Measurements from ENCODE around the gene ENTPD6. TPM values are rescaled to one million over a fixed set of nuclear protein-coding genes. Genes with fewer than 3 reads are reported as not detected.

ENTPD6 gene
- total RNA-seq, 3 donors from 2014 or later (not counting 1 experiment from before 2014, with no cell fraction given), result 36.4 to 43.1 (median 41.4) TPM

DNA sequence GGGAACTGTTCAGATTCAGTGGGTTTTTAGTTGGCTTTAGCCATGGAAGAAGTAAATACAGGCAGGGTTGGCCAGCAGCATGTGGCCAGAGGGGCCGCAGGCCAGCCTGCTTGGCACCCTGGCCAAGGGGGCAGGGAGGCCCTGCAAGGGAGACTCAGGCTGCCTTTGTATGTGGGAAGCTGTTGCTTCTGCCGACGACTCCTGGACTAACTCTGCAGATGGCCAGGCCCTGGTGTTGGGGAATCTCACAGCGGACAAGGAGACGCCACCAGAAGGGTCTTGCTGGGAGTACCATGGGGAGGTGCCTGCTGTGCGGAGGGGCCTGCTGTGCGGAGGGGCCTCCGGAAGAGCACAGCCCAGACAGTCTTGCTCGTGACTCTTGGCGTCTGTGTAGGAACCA lies 77.5 kb downstream of the ENTPD6 start:
- no peaks in the 10 kb centered on the region for H3K9me3 Mint-ChIP-seq
- H3K36me3 Mint-ChIP-seq, result no peaks in the 10 kb centered on the region
- Histone ChIP-seq H3K4me3 (ENCODE audit: low read length) (no peak overlapping the region), H3K9me3 (ENCODE audit: control insufficient read depth, insufficient read depth, low read length) (no peaks in the 10 kb centered on the region), H3K4me1 (ENCODE audit: control insufficient read depth, insufficient read depth, low read length) (no peaks in the 10 kb centered on the region), H3K36me3 (ENCODE audit: control insufficient read depth, insufficient read depth, low read length) (peaks cover 61% of the 10 kb centered on the region), H3K27ac (ENCODE audit: low read length) (no peak overlapping the region), H3K27me3 (ENCODE audit: control insufficient read depth, insufficient read depth, low read length) (no peaks in the 10 kb centered on the region)
- H3K4me1 Mint-ChIP-seq, result peaks cover 0 to 6% of the 10 kb centered on the region in 2 donors
- no peaks in the 10 kb centered on the region for H3K27me3 Mint-ChIP-seq (ENCODE audit: low read depth in 2 of 2)
- TF ChIP-seq, protein P1, sequence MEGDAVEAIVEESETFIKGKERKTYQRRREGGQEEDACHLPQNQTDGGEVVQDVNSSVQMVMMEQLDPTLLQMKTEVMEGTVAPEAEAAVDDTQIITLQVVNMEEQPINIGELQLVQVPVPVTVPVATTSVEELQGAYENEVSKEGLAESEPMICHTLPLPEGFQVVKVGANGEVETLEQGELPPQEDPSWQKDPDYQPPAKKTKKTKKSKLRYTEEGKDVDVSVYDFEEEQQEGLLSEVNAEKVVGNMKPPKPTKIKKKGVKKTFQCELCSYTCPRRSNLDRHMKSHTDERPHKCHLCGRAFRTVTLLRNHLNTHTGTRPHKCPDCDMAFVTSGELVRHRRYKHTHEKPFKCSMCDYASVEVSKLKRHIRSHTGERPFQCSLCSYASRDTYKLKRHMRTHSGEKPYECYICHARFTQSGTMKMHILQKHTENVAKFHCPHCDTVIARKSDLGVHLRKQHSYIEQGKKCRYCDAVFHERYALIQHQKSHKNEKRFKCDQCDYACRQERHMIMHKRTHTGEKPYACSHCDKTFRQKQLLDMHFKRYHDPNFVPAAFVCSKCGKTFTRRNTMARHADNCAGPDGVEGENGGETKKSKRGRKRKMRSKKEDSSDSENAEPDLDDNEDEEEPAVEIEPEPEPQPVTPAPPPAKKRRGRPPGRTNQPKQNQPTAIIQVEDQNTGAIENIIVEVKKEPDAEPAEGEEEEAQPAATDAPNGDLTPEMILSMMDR (IDR thresholded peaks at IDR 0.05), result no peak
- H3K4me3 Mint-ChIP-seq, result no peak overlapping the region
- DNase-seq (peak in 1 of 2 donors; percentile 7), ATAC-seq (no peak)
- intact Hi-C loops (cut with micrococcal nuclease), result no loop called here
- no peak overlapping the region for H3K27ac Mint-ChIP-seq
- WGBS (ENCODE audit: insufficient coverage), result 96% methylated on average over 10 of the region's 10 CpGs

DNA sequence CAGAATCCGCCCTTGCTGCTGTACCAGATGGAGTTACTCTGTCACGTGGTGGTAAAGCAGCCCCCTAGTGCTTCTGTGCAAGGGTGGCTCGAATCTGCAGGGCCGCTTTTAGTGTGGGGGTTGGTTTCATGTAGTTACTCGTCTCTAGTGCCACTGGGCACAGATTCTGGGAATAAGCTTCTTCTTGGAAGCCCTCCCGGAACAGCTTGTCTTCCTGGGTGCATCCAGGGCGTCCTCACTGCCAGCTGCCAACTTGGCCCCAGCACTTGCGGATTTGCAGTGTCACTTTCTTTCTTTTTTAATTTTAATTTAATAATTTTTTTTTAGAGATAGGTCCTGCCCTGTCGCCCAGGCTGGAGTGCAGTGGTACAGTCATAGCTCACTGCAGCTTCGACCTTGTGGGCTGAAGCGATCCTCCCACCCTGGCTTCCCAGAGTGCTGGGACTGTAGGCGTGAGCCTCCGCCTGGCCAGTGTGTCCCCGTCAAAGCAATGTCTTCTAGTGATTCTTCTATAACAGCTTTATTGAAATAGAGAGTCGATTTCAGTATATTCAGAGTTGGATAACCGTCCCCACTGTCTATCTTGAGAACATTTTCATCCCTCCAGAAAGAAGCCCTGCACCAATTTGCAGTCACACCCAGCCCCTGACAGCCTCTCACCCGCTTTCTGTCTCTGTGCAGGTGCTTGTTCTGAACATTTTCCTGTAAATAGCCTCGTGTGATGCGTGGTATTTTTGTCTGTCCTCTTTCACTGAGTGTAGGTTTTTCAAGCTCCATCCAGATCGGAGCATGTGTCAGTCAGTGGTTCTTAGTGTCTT lies 78.2 kb downstream of the ENTPD6 start:
- Mint-ChIP-seq H3K4me3 (no peak overlapping the region), H3K4me1 (peaks cover 0 to 6% of the 10 kb centered on the region in 2 donors), H3K9me3 (no peaks in the 10 kb centered on the region), H3K27ac (no peak overlapping the region), H3K36me3 (no peaks in the 10 kb centered on the region), H3K27me3 (ENCODE audit: low read depth in 2 of 2) (no peaks in the 10 kb centered on the region)
- DNase-seq, result no peak
- no peak for ATAC-seq
- H3K27ac ChIP-seq (ENCODE audit: low read length), result no peak overlapping the region
- WGBS (ENCODE audit: insufficient coverage), result 96% methylated on average over 20 of the region's 20 CpGs
- H3K36me3 ChIP-seq (ENCODE audit: control insufficient read depth, insufficient read depth, low read length), result peaks cover 66% of the 10 kb centered on the region
- H3K4me1 ChIP-seq (ENCODE audit: control insufficient read depth, insufficient read depth, low read length), result no peaks in the 10 kb centered on the region
- H3K9me3 ChIP-seq (ENCODE audit: control insufficient read depth, insufficient read depth, low read length), result no peaks in the 10 kb centered on the region
- H3K27me3 ChIP-seq (ENCODE audit: control insufficient read depth, insufficient read depth, low read length), result no peaks in the 10 kb centered on the region
- no peak overlapping the region for H3K4me3 ChIP-seq (ENCODE audit: low read length)
- TF ChIP-seq, protein P1 (IDR thresholded peaks at IDR 0.05), result no peak
- intact Hi-C loops (cut with micrococcal nuclease), result no loop called here

DNA sequence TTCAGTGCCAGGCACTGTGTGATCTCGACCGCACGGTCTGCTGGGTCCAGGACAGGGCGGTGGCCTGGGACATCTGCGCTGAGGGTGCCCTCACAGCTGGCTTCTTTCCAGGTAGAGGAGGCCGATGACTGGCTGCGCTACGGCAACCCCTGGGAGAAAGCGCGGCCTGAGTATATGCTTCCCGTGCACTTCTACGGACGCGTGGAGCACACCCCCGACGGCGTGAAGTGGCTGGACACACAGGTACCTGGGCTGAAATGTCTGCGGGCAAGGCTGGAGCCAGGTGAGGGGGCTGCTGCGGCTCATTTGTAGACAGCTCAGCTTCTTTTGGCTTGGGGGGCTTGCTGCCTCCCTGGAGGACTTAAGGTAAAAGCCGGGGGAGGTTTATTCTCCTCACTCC lies 79.0 kb downstream of the ENTPD6 start:
- Histone ChIP-seq H3K36me3 (ENCODE audit: control insufficient read depth, insufficient read depth, low read length) (peaks cover 66% of the 10 kb centered on the region), H3K9me3 (ENCODE audit: control insufficient read depth, insufficient read depth, low read length) (no peaks in the 10 kb centered on the region), H3K4me1 (ENCODE audit: control insufficient read depth, insufficient read depth, low read length) (no peaks in the 10 kb centered on the region), H3K27ac (ENCODE audit: low read length) (no peak overlapping the region), H3K27me3 (ENCODE audit: control insufficient read depth, insufficient read depth, low read length) (no peaks in the 10 kb centered on the region), H3K4me3 (ENCODE audit: low read length) (no peak overlapping the region)
- Mint-ChIP-seq H3K27ac (no peak overlapping the region), H3K36me3 (no peaks in the 10 kb centered on the region), H3K27me3 (ENCODE audit: low read depth in 2 of 2) (no peaks in the 10 kb centered on the region), H3K4me1 (peaks cover 0 to 6% of the 10 kb centered on the region in 2 donors), H3K9me3 (no peaks in the 10 kb centered on the region), H3K4me3 (no peak overlapping the region)
- DNase-seq, result peak in 1 of 2 donors; percentile 2
- WGBS (ENCODE audit: insufficient coverage), result 98% methylated on average over 20 of the region's 20 CpGs
- ATAC-seq, result no peak
- intact Hi-C loops (cut with micrococcal nuclease), result no loop called here
- TF ChIP-seq, protein P1 (IDR thresholded peaks at IDR 0.05), result no peak
